ENCODE data around the gene FGF1.

Gene FGF1

GRCh38 chr5:142568283-142568995, 117.5 kb downstream of the FGF1 start:
- no peak for DNase-seq

GRCh38 chr5:142561486-142562097, 124.3 kb downstream of the FGF1 start:
- DNase-seq, result no peak

- DNase-seq, result no peak
Observed at GRCh38 chr5:142561029-142561428, 124.9 kb downstream of the FGF1 start.

GRCh38 chr5:142552107-142552506, 133.8 kb downstream of the FGF1 start:
- no peak for DNase-seq

GRCh38 chr5:142551338-142552067, 134.4 kb downstream of the FGF1 start:
- peak; percentile 8 for DNase-seq

- DNase-seq, result no peak
Observed at GRCh38 chr5:142550471-142550870, 135.4 kb downstream of the FGF1 start.

- DNase-seq, result no peak
Observed at GRCh38 chr5:142549834-142550233, 136.1 kb downstream of the FGF1 start.

GRCh38 chr5:142548739-142549275, 137.1 kb downstream of the FGF1 start:
- DNase-seq, result peak; percentile 45

- no peak for DNase-seq
Observed at GRCh38 chr5:142547445-142548380, 138.2 kb downstream of the FGF1 start.

- DNase-seq, result no peak
Observed at GRCh38 chr5:142545650-142546322, 140.1 kb downstream of the FGF1 start.

DNA sequence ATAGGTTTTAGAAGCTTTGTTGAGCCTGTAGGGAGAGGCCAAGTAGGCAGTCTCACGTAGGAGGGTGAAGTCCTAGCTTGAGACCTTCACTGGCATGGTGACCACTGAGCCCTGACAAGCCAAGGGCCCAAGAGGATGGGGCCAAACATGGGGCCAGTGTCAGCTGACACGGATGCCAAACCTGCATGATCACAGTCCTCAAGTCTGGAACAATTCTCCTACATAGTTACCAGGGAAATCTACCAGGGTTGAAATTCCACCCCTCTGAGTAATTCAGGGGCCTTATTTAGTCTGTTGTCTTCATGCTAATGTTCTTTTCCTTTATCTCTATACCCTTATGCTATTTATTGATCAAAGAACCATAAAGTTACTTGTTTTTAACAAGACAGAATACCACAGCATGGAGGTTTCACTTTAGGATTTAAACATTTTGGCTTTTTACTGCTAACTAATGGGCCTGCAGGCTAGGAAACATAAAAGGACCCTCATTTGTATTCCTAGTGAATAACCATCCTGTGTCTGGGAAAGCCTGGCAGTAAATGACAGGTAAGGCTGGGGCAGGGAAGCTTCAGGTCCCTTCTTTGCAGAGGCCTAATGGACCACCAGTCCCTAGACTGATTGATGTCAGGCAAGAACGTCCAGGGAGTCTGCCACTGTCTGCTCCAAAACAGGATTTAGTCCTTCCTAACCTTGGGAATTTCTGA, 140.8 kb downstream of the FGF1 start:
- DNase-seq, result no peak

DNA sequence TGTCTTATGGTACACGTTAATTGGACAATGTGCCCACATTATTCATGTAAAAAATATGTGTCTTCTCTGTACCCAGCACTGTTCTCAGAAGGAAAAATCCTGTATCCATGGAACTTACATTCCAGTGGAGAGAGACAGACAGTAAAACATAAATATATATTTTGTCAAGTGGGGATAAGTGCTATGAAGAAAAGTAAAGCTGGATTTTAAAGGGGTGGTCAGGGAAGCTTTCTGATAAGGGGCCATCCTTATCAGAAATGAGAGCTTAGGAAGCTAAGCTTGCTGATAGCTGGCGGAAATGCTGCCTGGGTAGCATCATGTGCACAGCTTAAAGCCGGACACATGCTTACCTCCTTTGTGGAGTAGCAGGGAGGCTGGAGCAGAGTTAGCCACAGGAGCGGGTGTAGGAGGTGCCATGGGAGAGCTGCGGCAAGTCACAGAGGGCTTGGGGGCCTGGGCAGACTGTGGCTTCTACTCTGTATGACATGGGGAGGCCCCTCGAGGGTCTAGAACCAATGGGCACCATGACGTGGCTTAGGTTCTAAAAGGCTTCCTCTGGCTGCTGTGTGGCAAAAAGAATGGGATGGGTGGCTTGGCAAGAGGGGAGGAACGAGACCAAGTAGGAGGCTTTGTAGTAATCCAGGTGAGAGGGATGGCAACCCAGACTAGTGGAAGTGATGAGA, 141.7 kb downstream of the FGF1 start:
- DNase-seq, result no peak

GRCh38 chr5:142542906-142543305, 143.0 kb downstream of the FGF1 start:
- no peak for DNase-seq
